Breast epithelium (tissue), 4 donors: ENCODE results near the gene TUBGCP2. TPM values are rescaled to one million over a fixed set of nuclear protein-coding genes. Genes with fewer than 3 reads are reported as not detected.

Experiments
- DNase-seq, 2 donors: peaks; one replicate each; pipeline ENCODE4 v3.0.0-alpha.2; 2019; ENCODE audit warnings: low spot score in 2 of 2
- H3K27ac ChIP-seq, 2 donors: fragments of 200-600 bp; sonication (generic) in 1 of 2; one replicate each; pipeline ENCODE4 v1.5.1; 2016 to 2019; ENCODE audit warnings: mild to moderate bottlenecking in 1 of 2
- H3K27me3 ChIP-seq, 2 donors: fragments of 200-600 bp; sonication (generic) in 1 of 2; one replicate each; pipeline versions ENCODE4 v1.5.1 to v1.6.0; 2017 to 2019; ENCODE audit warnings: control low read depth in 1 of 2, mild to moderate bottlenecking in 1 of 2
- H3K36me3 ChIP-seq: fragments of 200-600 bp; one replicate; pipeline ENCODE4 v1.5.1; 2019
- H3K4me1 ChIP-seq, 2 donors: fragments of 200-600 bp; sonication (generic); one replicate each; pipeline ENCODE4 v1.5.1; 2016 to 2019; ENCODE audit warnings: control low read depth in 1 of 2
- H3K4me3 ChIP-seq, 3 donors: fragments of 200-600 bp; sonication (generic); 1 replicate in 2 of 3; 2 replicates in 1 of 3; pipeline ENCODE4 v1.5.1; 2016 to 2019; ENCODE audit warnings: mild to moderate bottlenecking in 3 of 3, moderate library complexity in 2 of 3
- H3K9me3 ChIP-seq, 2 donors: fragments of 200-600 bp; sonication (generic) in 1 of 2; one replicate each; pipeline ENCODE4 v1.5.1; 2016 to 2019; ENCODE audit warnings: control low read depth in 1 of 2
- CTCF ChIP-seq, 3 donors: fragments of 450-650 bp; IDR thresholded peaks; one replicate each; pipeline ENCODE4 v1.5.1; 2016 to 2017; ENCODE audit warnings: antibody characterized with exemption in 3 of 3, mild to moderate bottlenecking in 3 of 3, moderate library complexity in 3 of 3
- POLR2A ChIP-seq: fragments of 450-650 bp; IDR thresholded peaks from one replicate; pipeline ENCODE4 v1.6.1; 2016; ENCODE audit warnings: antibody characterized with exemption, mild to moderate bottlenecking, moderate library complexity
- POLR2AphosphoS5 ChIP-seq, 3 donors: sonication (generic); formaldehyde crosslinking; IDR thresholded peaks; one replicate each; pipeline ENCODE4 v1.6.1; 2017; ENCODE audit warnings: antibody characterized with exemption in 3 of 3
- intact Hi-C: fragments of 100-400 bp; cut with DNase I; formaldehyde crosslinking; loops from one replicate; pipeline ENCODE4 v1.15.1; 2023; ENCODE audit warnings: low total_unique reads
- total RNA-seq, 3 donors: library from RNA; depleted of rRNA; stranded (reverse); fragments of >200 nt; gene quantifications; one replicate each; pipeline ENCODE4 v1.1.0, GENCODE V29; 2016

Gene TUBGCP2
- total RNA-seq, 3 donors from 2014 or later = 33.6 to 40.0 (median 39.5) TPM

GRCh38 chr10:133245439-133246235, 63.0 kb downstream of the TUBGCP2 start:
- Histone ChIP-seq H3K4me1 (no peaks in the 10 kb centered on the region), H3K36me3 (no peaks in the 10 kb centered on the region), H3K27ac (no peak overlapping the region), H3K27me3 (peaks cover 3 to 84% of the 10 kb centered on the region in 2 donors), H3K9me3 (no peaks in the 10 kb centered on the region), H3K4me3 (no peak overlapping the region)
- DNase-seq = no peak
- intact Hi-C loops = no loop called here
- TF ChIP-seq POLR2AphosphoS5 (IDR thresholded peaks at IDR 0.05) (no peak), CTCF (IDR thresholded peaks at IDR 0.05) (no peak), POLR2A (no peak)

GRCh38 chr10:133243593-133243992, 65.1 kb downstream of the TUBGCP2 start:
- DNase-seq = no peak
- TF ChIP-seq POLR2A (no peak), POLR2AphosphoS5 (IDR thresholded peaks at IDR 0.05) (no peak), CTCF (IDR thresholded peaks at IDR 0.05) (no peak)
- peaks cover 5 to 92% of the 10 kb centered on the region in 2 donors for H3K27me3 ChIP-seq
- H3K4me3 ChIP-seq = no peak overlapping the region
- no peak overlapping the region for H3K27ac ChIP-seq
- no peaks in the 10 kb centered on the region for H3K4me1 ChIP-seq
- H3K9me3 ChIP-seq = no peaks in the 10 kb centered on the region
- intact Hi-C loops = no loop called here
- no peaks in the 10 kb centered on the region for H3K36me3 ChIP-seq

GRCh38 chr10:133242611-133243356, 65.9 kb downstream of the TUBGCP2 start:
- peaks cover 9 to 92% of the 10 kb centered on the region in 2 donors for H3K27me3 ChIP-seq

GRCh38 chr10:133241501-133242205, 67.0 kb downstream of the TUBGCP2 start:
- no peaks in the 10 kb centered on the region for H3K36me3 ChIP-seq
- TF ChIP-seq CTCF (IDR thresholded peaks at IDR 0.05) (no peak), POLR2AphosphoS5 (IDR thresholded peaks at IDR 0.05) (no peak), POLR2A (no peak)
- intact Hi-C loops = no loop called here
- DNase-seq = no peak
- H3K27ac ChIP-seq = no peak overlapping the region
- no peaks in the 10 kb centered on the region for H3K9me3 ChIP-seq
- peak overlapping the region in 2 of 3 donors; percentile 16 to 22 for H3K4me3 ChIP-seq
- peaks cover 18 to 94% of the 10 kb centered on the region in 2 donors for H3K27me3 ChIP-seq
- H3K4me1 ChIP-seq = peaks cover 0 to 4% of the 10 kb centered on the region in 2 donors

More at GRCh38 chr10:133242611-133243356, 65.9 kb downstream of the TUBGCP2 start:
- Histone ChIP-seq H3K4me1 (no peaks in the 10 kb centered on the region), H3K36me3 (no peaks in the 10 kb centered on the region), H3K4me3 (no peak overlapping the region), H3K9me3 (no peaks in the 10 kb centered on the region), H3K27ac (no peak overlapping the region)
- intact Hi-C loops = no loop called here
- no peak for DNase-seq
- no peak for TF ChIP-seq POLR2A
- no peak for TF ChIP-seq POLR2AphosphoS5 (IDR thresholded peaks at IDR 0.05)
- TF ChIP-seq CTCF (IDR thresholded peaks at IDR 0.05) = no peak
